ENCODE results near the gene ADAMTS12. TPM values are rescaled to one million over a fixed set of nuclear protein-coding genes. Genes with fewer than 3 reads are reported as not detected.

ADAMTS12 gene
- polyA plus RNA-seq, 1 of the 3 experiments (the other 2 are of a cell fraction): 2.5 TPM

DNA sequence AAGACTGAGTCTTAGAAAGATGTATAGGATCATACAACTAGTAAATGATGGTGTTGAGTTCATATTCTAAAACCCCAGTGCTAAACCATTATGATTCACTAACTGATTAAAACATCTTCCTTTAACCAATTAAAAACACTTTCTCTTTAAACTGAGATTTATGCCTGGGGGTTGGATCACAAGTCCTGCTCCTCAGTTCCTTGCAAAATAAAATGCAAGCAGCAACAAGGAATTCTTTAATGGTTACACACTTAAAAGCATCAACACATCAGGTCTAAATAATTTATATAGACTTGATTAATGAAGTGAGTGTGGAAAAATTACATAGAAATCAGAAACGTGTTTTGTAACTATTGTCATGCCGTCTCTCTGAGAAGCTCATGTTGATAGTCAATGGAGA is 261.8 kb downstream of the ADAMTS12 start:
- TF ChIP-seq GATA2 (CRISPR knock-in tag; IDR thresholded peaks at IDR 0.05) (no peak), RCOR1 (IDR thresholded peaks at IDR 0.05; ENCODE audit: low read length) (no peak), TCF12 (IDR thresholded peaks at IDR 0.05) (no peak), FOSL2 (IDR thresholded peaks at IDR 0.05; ENCODE audit: borderline replicate concordance, low read depth) (no peak), POLR2AphosphoS5 (IDR thresholded peaks at IDR 0.05; ENCODE audit: low read depth, low read length) (no peak), JUND (IDR thresholded peaks at IDR 0.05) (no peak), RXRA (IDR thresholded peaks at IDR 0.05; ENCODE audit: borderline replicate concordance, low read depth) (no peak), RAD21 (IDR thresholded peaks at IDR 0.05; ENCODE audit: low read length) (no peak), CHD2 (IDR thresholded peaks at IDR 0.05; ENCODE audit: low read length, partially characterized antibody) (no peak), RFX5 (IDR thresholded peaks at IDR 0.05; ENCODE audit: low read length) (no peak), TEAD4 (IDR thresholded peaks at IDR 0.05; ENCODE audit: borderline replicate concordance, insufficient read depth) (no peak), NFIC (IDR thresholded peaks at IDR 0.05; ENCODE audit: borderline replicate concordance) (no peak), ELF1 (IDR thresholded peaks at IDR 0.05) (no peak), EP300 (IDR thresholded peaks at IDR 0.05; ENCODE audit: borderline replicate concordance in 1 of 2, low read depth in 1 of 2, low read length in 1 of 2) (no peak)
- TF ChIP-seq, protein P1, sequence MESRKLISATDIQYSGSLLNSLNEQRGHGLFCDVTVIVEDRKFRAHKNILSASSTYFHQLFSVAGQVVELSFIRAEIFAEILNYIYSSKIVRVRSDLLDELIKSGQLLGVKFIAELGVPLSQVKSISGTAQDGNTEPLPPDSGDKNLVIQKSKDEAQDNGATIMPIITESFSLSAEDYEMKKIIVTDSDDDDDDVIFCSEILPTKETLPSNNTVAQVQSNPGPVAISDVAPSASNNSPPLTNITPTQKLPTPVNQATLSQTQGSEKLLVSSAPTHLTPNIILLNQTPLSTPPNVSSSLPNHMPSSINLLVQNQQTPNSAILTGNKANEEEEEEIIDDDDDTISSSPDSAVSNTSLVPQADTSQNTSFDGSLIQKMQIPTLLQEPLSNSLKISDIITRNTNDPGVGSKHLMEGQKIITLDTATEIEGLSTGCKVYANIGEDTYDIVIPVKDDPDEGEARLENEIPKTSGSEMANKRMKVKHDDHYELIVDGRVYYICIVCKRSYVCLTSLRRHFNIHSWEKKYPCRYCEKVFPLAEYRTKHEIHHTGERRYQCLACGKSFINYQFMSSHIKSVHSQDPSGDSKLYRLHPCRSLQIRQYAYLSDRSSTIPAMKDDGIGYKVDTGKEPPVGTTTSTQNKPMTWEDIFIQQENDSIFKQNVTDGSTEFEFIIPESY (IDR thresholded peaks at IDR 0.05; ENCODE audit: borderline replicate concordance, low read depth): no peak
- TF ChIP-seq, protein P2, sequence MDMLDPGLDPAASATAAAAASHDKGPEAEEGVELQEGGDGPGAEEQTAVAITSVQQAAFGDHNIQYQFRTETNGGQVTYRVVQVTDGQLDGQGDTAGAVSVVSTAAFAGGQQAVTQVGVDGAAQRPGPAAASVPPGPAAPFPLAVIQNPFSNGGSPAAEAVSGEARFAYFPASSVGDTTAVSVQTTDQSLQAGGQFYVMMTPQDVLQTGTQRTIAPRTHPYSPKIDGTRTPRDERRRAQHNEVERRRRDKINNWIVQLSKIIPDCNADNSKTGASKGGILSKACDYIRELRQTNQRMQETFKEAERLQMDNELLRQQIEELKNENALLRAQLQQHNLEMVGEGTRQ (IDR thresholded peaks at IDR 0.05; ENCODE audit: borderline replicate concordance, low read depth, low read length): no peak
- Histone ChIP-seq H3K4me2 (no peak overlapping the region), H3F3A (replicated peaks; ENCODE audit: insufficient read depth) (no peaks in the 10 kb centered on the region), H4K20me1 (ENCODE audit: insufficient read depth) (no peaks in the 10 kb centered on the region), H3K79me2 (ENCODE audit: insufficient read depth) (no peaks in the 10 kb centered on the region), H3K36me3 (replicated peaks in 1 of 2; ENCODE audit: control insufficient read depth in 1 of 2, insufficient read depth in 2 of 2, low read length in 1 of 2) (no peaks in the 10 kb centered on the region), H3K9me2 (no peaks in the 10 kb centered on the region), H3K27me3 (ENCODE audit: insufficient read depth) (no peaks in the 10 kb centered on the region), H3K4me3 (ENCODE audit: low read depth in 2 of 2, low read length in 1 of 2) (no peak overlapping the region), H3K9me3 (no peaks in the 10 kb centered on the region), H2AFZ (ENCODE audit: low read depth) (no peak overlapping the region), H3K27ac (ENCODE audit: low read depth in 2 of 2, low read length in 1 of 2) (no peak overlapping the region), H3K4me1 (ENCODE audit: control insufficient read depth in 1 of 2, insufficient read depth in 2 of 2, low read depth in 1 of 2, low read length in 1 of 2) (no peaks in the 10 kb centered on the region), H3K9ac (no peak overlapping the region)
- 37% methylated on average over 2 of the region's 2 CpGs for WGBS (ENCODE audit: low lambda C conversion rate)
- ChIA-PET POLR2A (no interaction called here), CTCF (no interaction called here)
- DNase-seq: no peak

DNA sequence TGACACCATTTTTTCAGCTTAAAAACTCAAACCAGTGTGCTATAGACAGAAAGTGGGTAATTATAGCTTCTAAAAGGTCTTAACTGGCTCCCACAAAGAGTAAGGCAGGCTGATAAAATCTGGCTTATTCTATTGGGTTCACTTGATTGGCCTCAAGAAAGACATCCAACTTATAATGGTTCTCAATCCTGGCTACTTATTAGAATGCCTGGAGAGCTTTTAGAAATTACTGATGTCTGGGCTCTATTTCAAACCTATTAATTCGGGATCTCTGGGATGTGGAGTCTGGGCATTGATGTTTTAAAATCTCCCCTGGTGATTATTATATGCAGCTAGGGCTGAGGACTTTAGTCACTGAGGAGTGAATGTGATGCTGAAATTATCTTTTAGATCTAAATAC is 263.0 kb downstream of the ADAMTS12 start:
- 18% methylated on average over 1 of the region's 1 CpG for WGBS (ENCODE audit: low lambda C conversion rate)
- H4K20me1 ChIP-seq (ENCODE audit: insufficient read depth): no peaks in the 10 kb centered on the region
- no peak overlapping the region for H3K27ac ChIP-seq (ENCODE audit: low read depth in 2 of 2, low read length in 1 of 2)
- CTCF ChIA-PET: interaction anchor here (0.9 kb wide), 1 partner anchor 12 kb away, joined by 3 read pairs; no protein-coding TSS in a partner anchor
- no peaks in the 10 kb centered on the region for H3F3A ChIP-seq (replicated peaks; ENCODE audit: insufficient read depth)
- H3K9ac ChIP-seq: no peak overlapping the region
- H3K4me3 ChIP-seq (ENCODE audit: low read depth in 2 of 2, low read length in 1 of 2): no peak overlapping the region
- POLR2A ChIA-PET: no interaction called here
- no peak for TF ChIP-seq RFX5 (IDR thresholded peaks at IDR 0.05; ENCODE audit: low read length)
- no peak overlapping the region for H3K4me2 ChIP-seq
- H3K9me2 ChIP-seq: no peaks in the 10 kb centered on the region
- no peak for DNase-seq
- H2AFZ ChIP-seq (ENCODE audit: low read depth): no peak overlapping the region
- no peaks in the 10 kb centered on the region for H3K79me2 ChIP-seq (ENCODE audit: insufficient read depth)
- H3K9me3 ChIP-seq: no peaks in the 10 kb centered on the region
- no peaks in the 10 kb centered on the region for H3K27me3 ChIP-seq (ENCODE audit: insufficient read depth)
- H3K36me3 ChIP-seq (replicated peaks in 1 of 2; ENCODE audit: control insufficient read depth in 1 of 2, insufficient read depth in 2 of 2, low read length in 1 of 2): no peaks in the 10 kb centered on the region
- H3K4me1 ChIP-seq (ENCODE audit: control insufficient read depth in 1 of 2, insufficient read depth in 2 of 2, low read depth in 1 of 2, low read length in 1 of 2): no peaks in the 10 kb centered on the region

Measured in SK-N-SH (cell line).